ENCODE results near the gene FRMPD1.

DNA sequence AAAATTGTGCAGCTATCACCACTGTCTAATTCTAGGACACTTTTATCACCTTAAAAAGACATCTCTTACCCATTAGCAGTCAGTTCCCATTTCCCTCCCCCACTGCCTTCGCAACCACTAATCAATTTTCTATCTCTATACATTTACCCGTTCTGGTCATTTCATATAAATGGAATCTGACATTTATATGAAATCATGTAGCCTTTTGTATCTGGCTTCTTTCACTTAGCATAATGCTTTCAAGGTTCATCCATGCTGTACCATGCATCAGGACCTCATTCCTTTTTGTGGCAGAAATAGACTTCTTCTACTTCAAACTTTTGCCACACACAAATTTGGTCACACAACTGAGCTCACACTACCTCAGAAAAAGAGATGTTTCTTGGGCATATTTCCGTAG is 32.2 kb downstream of the FRMPD1 start:
- TF ChIP-seq GATA2 (IDR thresholded peaks at IDR 0.05; ENCODE audit: low read depth, low read length), result no peak
- TF ChIP-seq GATA3 (IDR thresholded peaks at IDR 0.05; ENCODE audit: low read depth, low read length), result peak; percentile 42; the same call in 1 of the 2 replicates

Measured in SH-SY5Y (cell line).